Measurements from ENCODE around the gene CNBP. TPM values are rescaled to one million over a fixed set of nuclear protein-coding genes. Genes with fewer than 3 reads are reported as not detected.
"Not testable (repeated sequence)": the region's sequence is repeated elsewhere in the genome, so short reads cannot be mapped to it uniquely, and the experiment has no call there.

CNBP gene
- total and polyA plus RNA-seq, 7 donors, result 423 to 850 (median 754) TPM

DNA sequence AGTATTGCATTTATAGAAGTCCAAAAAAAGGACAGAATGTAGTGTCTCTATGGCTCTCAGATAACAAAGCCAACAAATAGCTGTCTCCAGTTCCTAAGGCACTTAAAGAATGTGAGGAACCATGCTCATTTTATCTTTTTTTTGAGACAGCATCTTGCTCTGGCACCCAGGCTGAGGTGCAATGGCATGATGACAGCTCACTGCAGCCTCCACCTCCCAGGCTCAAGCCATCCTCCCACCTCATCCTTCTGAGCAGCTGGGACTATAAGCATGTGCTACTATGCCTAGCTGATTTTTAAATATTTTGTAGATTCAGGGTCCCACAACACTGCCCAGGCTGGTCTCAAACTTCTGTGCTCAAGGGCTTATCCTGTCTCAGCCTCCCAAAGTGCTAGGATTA, 38.9 kb downstream of the CNBP start:
- Histone ChIP-seq H3K27me3 (ENCODE audit: insufficient read depth in 3 of 3, low read length in 2 of 3) (no peaks in the 10 kb centered on the region), H3K4me1 (no peaks in the 10 kb centered on the region), H3K27ac (no peak overlapping the region), H3K4me3 (no peak overlapping the region), H3K9me3 (no peaks in the 10 kb centered on the region), H3K36me3 (ENCODE audit: insufficient read depth in 1 of 2, low read depth in 1 of 2) (peaks cover 5 to 82% of the 10 kb centered on the region in 2 donors)
- TF ChIP-seq, protein P1, sequence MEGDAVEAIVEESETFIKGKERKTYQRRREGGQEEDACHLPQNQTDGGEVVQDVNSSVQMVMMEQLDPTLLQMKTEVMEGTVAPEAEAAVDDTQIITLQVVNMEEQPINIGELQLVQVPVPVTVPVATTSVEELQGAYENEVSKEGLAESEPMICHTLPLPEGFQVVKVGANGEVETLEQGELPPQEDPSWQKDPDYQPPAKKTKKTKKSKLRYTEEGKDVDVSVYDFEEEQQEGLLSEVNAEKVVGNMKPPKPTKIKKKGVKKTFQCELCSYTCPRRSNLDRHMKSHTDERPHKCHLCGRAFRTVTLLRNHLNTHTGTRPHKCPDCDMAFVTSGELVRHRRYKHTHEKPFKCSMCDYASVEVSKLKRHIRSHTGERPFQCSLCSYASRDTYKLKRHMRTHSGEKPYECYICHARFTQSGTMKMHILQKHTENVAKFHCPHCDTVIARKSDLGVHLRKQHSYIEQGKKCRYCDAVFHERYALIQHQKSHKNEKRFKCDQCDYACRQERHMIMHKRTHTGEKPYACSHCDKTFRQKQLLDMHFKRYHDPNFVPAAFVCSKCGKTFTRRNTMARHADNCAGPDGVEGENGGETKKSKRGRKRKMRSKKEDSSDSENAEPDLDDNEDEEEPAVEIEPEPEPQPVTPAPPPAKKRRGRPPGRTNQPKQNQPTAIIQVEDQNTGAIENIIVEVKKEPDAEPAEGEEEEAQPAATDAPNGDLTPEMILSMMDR (IDR thresholded peaks at IDR 0.05), result no peak
- DNase-seq, result no peak
- intact Hi-C loops (cut with DNase I), result no loop called here
- no peak for ATAC-seq

DNA sequence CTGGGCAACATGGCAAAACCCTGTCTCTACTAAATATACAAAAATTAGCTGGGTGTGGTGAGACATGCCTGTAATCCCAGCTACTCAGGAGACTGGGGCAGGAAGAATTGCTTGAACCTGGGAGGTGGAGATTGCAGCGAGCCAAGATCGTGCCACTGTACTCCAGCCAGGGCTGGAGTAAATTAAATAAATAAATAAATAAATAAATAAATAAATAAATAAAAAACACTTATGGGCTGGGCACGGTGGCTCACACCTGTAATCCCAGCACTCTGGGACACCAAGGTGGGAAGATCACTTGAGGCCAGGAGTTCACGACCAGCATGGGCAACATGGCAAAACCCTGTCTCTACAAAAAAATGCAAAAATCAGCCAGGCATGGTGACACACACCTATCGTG, 42.7 kb downstream of the CNBP start:
- DNase-seq; intact Hi-C loops (cut with DNase I); ATAC-seq; H3K4me3 ChIP-seq; H3K27me3 ChIP-seq (ENCODE audit: insufficient read depth in 3 of 3, low read length in 2 of 3); H3K4me1 ChIP-seq; H3K9me3 ChIP-seq; H3K27ac ChIP-seq: not testable (repeated sequence)
- H3K36me3 ChIP-seq (ENCODE audit: insufficient read depth in 1 of 2, low read depth in 1 of 2), result peaks cover 2 to 93% of the 10 kb centered on the region in 2 donors
- 94 to 98% (median 96%) methylated on average over 5 of the region's 5 CpGs for WGBS, 3 donors

DNA sequence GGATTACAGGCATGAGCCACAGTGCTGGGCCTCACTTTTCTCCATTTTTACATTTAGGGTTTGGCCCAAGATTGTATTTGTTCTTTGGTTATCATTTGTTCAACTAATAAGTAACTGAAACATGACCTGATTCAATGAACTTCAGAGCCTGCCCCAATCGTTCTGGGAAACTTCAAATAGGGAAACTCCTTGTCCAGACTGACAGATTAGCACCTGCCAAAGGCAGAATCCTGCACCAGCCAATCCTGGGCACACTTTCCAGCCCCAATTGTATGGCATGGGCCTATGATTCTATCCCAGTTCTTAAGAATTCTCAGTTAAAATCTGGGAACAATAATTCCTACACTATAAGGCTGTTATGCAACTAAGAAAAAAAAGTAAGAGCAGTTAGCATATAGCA, 43.8 kb downstream of the CNBP start:
- no peak for DNase-seq
- H3K27ac ChIP-seq, result no peak overlapping the region
- ATAC-seq, result no peak
- H3K4me1 ChIP-seq, result no peaks in the 10 kb centered on the region
- no peaks in the 10 kb centered on the region for H3K9me3 ChIP-seq
- 53 to 79% (median 55%) methylated on average over 1 of the region's 1 CpG for WGBS, 3 donors
- TF ChIP-seq, protein P1 (IDR thresholded peaks at IDR 0.05), result no peak
- intact Hi-C loops (cut with DNase I), result no loop called here
- H3K4me3 ChIP-seq, result no peak overlapping the region
- no peaks in the 10 kb centered on the region for H3K27me3 ChIP-seq (ENCODE audit: insufficient read depth in 3 of 3, low read length in 2 of 3)
- H3K36me3 ChIP-seq (ENCODE audit: insufficient read depth in 1 of 2, low read depth in 1 of 2), result peaks cover 2 to 93% of the 10 kb centered on the region in 2 donors

DNA sequence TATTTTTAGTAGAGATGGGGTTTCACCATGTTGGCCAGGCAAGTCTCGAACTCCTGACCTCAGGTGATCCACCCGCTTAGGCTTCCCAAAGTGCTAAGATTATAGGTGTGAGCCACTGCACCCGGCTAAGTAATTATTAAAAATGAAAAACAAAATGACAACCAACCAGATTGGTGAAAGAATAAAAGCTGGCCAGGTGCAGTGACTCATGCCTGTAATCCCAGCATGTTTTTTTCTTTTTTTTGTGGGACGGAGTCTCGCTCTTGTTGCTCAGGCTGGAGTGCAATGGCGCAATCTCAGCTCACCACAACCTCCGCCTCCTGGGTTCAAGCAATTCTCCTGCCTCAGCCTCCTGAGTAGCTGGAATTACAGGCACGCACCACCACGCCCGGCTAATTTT, 47.4 kb downstream of the CNBP start:
- DNase-seq; H3K27ac ChIP-seq; H3K27me3 ChIP-seq (ENCODE audit: insufficient read depth in 3 of 3, low read length in 2 of 3); H3K4me3 ChIP-seq; H3K4me1 ChIP-seq; H3K9me3 ChIP-seq; ATAC-seq; intact Hi-C loops (cut with DNase I): not testable (repeated sequence)
- 94 to 98% (median 97%) methylated on average over 10 of the region's 10 CpGs for WGBS, 3 donors
- peaks cover 17 to 97% of the 10 kb centered on the region in 2 donors for H3K36me3 ChIP-seq (ENCODE audit: insufficient read depth in 1 of 2, low read depth in 1 of 2)

DNA sequence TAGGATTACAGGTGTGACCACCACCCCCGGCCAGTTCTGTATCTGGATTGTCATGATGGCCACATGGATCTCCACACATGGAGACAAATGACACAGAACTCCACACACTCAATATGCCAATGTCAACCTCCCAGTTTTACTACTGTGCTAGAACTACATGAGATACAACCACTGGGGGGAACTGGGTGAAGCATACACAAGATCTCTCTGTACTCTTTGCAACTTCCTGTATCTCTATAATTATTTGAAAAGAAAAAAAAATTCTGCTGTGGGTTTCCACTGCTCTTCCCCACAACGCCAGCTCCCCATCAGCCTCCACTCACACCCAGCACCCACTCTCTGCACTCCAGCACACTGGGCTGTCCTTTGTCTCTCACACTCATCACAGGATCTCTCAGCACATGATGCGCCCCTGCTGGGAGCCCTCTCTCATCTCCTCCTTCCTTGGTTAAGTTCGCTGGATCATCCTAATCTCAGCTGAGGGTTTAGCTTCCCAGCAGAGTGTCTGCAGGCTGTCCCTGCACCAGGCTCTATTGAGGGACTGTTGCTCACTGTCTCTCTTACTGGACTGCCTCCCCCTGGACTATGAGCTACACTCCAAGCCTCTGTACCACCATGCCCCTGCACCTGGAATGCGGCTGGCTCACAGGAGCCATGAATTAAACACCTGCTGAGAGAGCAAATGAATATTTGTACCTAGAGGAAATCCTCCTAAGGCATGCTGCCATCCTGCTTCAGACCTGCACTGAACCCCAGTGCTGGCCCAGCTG, 51.4 kb downstream of the CNBP start:
- DNase-seq, result no peak
- H3K27me3 ChIP-seq (ENCODE audit: insufficient read depth in 3 of 3, low read length in 2 of 3), result no peaks in the 10 kb centered on the region
- no peak for ATAC-seq
- H3K36me3 ChIP-seq (ENCODE audit: insufficient read depth in 1 of 2, low read depth in 1 of 2), result peaks cover 17 to 100% of the 10 kb centered on the region in 2 donors
- no peak overlapping the region for H3K4me3 ChIP-seq
- no peaks in the 10 kb centered on the region for H3K9me3 ChIP-seq
- H3K4me1 ChIP-seq, result no peaks in the 10 kb centered on the region
- no peak overlapping the region for H3K27ac ChIP-seq
- TF ChIP-seq, protein P1 (IDR thresholded peaks at IDR 0.05), result no peak
- 85 to 91% (median 90%) methylated on average over 5 of the region's 5 CpGs for WGBS, 3 donors
- intact Hi-C loops (cut with DNase I), result no loop called here

All from psoas muscle (tissue), 8 donors.